Type B pancreatic cell (in vitro differentiated cells): ENCODE results near the gene CAPRIN2. TPM values are rescaled to one million over a fixed set of nuclear protein-coding genes. Genes with fewer than 3 reads are reported as not detected.
A peak's percentile ranks its signal among the peaks of the same experiment; 100 is the strongest.

Experiments
- DNase-seq: peaks from one replicate; pipeline ENCODE4 v3.0.0; 2021; ENCODE audit warnings: mixed read lengths; ENCODE audit not compliant: unreplicated experiment; ENCODE audit errors: extremely low spot score
- H3K27ac Mint-ChIP-seq: 2 replicates; pipeline ENCODE4 v1.8.0; 2021; ENCODE audit warnings: mild to moderate bottlenecking, mixed read lengths
- H3K27me3 Mint-ChIP-seq: 2 replicates; pipeline ENCODE4 v1.8.0; 2021; ENCODE audit warnings: mixed read lengths
- H3K36me3 Mint-ChIP-seq: 2 replicates; pipeline ENCODE4 v1.8.0; 2021; ENCODE audit warnings: mixed read lengths
- H3K4me1 Mint-ChIP-seq: one replicate; pipeline ENCODE4 v1.8.0; 2021; ENCODE audit warnings: mixed read lengths; ENCODE audit not compliant: unreplicated experiment
- H3K4me3 Mint-ChIP-seq: 2 replicates; pipeline ENCODE4 v1.8.0; 2021; ENCODE audit warnings: mild to moderate bottlenecking, mixed read lengths
- H3K9me3 Mint-ChIP-seq: 2 replicates; pipeline ENCODE4 v1.8.0; 2021; ENCODE audit warnings: mixed read lengths
- CTCF ChIP-seq: fragments of 200-600 bp; sonication (generic); conservative IDR thresholded peaks from 2 replicates; pipeline ENCODE4 v1.5.0; 2021; ENCODE audit warnings: antibody characterized with exemption, mild to moderate bottlenecking
- total RNA-seq: library from RNA; stranded (reverse); gene quantifications from 2 replicates; pipeline ENCODE4 v1.2.1, GENCODE V29; 2021; ENCODE audit warnings: low replicate concordance

CAPRIN2 gene
- total RNA-seq, 1 donor from 2014 or later, result 44.9 TPM

GRCh38 chr12:30726647-30727046 is 28.1 kb downstream of the CAPRIN2 start:
- peaks cover 62% of the 10 kb centered on the region for H3K36me3 Mint-ChIP-seq
- no peaks in the 10 kb centered on the region for H3K27me3 Mint-ChIP-seq
- H3K4me3 Mint-ChIP-seq, result no peak overlapping the region

GRCh38 chr12:30725739-30726138 is 29.0 kb downstream of the CAPRIN2 start:
- no peak overlapping the region for H3K27ac Mint-ChIP-seq
- no peak for TF ChIP-seq CTCF
- no peak overlapping the region for H3K4me3 Mint-ChIP-seq
- peaks cover 63% of the 10 kb centered on the region for H3K36me3 Mint-ChIP-seq
- DNase-seq, result no peak
- H3K4me1 Mint-ChIP-seq, result no peaks in the 10 kb centered on the region
- H3K9me3 Mint-ChIP-seq, result no peaks in the 10 kb centered on the region
- no peaks in the 10 kb centered on the region for H3K27me3 Mint-ChIP-seq

More at GRCh38 chr12:30726647-30727046, 28.1 kb downstream of the CAPRIN2 start:
- DNase-seq, result no peak
- no peak for TF ChIP-seq CTCF
- H3K9me3 Mint-ChIP-seq, result no peaks in the 10 kb centered on the region
- no peak overlapping the region for H3K27ac Mint-ChIP-seq
- H3K4me1 Mint-ChIP-seq, result no peaks in the 10 kb centered on the region

- peak overlapping the region; percentile 45 for H3K27ac Mint-ChIP-seq
- no peak overlapping the region for H3K4me3 Mint-ChIP-seq
Observed at GRCh38 chr12:30719060-30719459, 35.7 kb downstream of the CAPRIN2 start.

GRCh38 chr12:30707613-30708342 is 47.0 kb downstream of the CAPRIN2 start:
- DNase-seq, result no peak
- no peaks in the 10 kb centered on the region for H3K4me1 Mint-ChIP-seq
- no peak overlapping the region for H3K27ac Mint-ChIP-seq
- H3K27me3 Mint-ChIP-seq, result no peaks in the 10 kb centered on the region
- H3K36me3 Mint-ChIP-seq, result peaks cover 45% of the 10 kb centered on the region
- no peak overlapping the region for H3K4me3 Mint-ChIP-seq
- no peaks in the 10 kb centered on the region for H3K9me3 Mint-ChIP-seq
- TF ChIP-seq CTCF, result no peak

More at GRCh38 chr12:30719060-30719459, 35.7 kb downstream of the CAPRIN2 start:
- no peak for TF ChIP-seq CTCF
- H3K36me3 Mint-ChIP-seq, result peaks cover 61% of the 10 kb centered on the region
- H3K27me3 Mint-ChIP-seq, result no peaks in the 10 kb centered on the region
- no peaks in the 10 kb centered on the region for H3K9me3 Mint-ChIP-seq
- no peak for DNase-seq
- no peaks in the 10 kb centered on the region for H3K4me1 Mint-ChIP-seq

GRCh38 chr12:30706476-30706875 is 48.3 kb downstream of the CAPRIN2 start:
- peaks cover 38% of the 10 kb centered on the region for H3K36me3 Mint-ChIP-seq
- no peaks in the 10 kb centered on the region for H3K9me3 Mint-ChIP-seq
- no peaks in the 10 kb centered on the region for H3K27me3 Mint-ChIP-seq
- no peak overlapping the region for H3K27ac Mint-ChIP-seq
- H3K4me1 Mint-ChIP-seq, result no peaks in the 10 kb centered on the region
- TF ChIP-seq CTCF, result no peak
- no peak overlapping the region for H3K4me3 Mint-ChIP-seq
- DNase-seq, result no peak
